Colon (tissue), 2 donors: Measurements from ENCODE around the gene MYRIP.
"Not testable (repeated sequence)": the region's sequence is repeated elsewhere in the genome, so short reads cannot be mapped to it uniquely, and the experiment has no call there.

Experiments
- FAIRE-seq: peaks from 2 replicates; lab custom pipeline; 2012; peaks lifted over from hg19 to GRCh38; lab: Jason Lieb, UNC
- donor health status: control.
- donor health status: control.

The MYRIP gene

GRCh38 chr3:40083066-40083465 lies 273.7 kb downstream of the MYRIP start:
- no peak for FAIRE-seq

GRCh38 chr3:40084424-40084823 lies 275.0 kb downstream of the MYRIP start:
- FAIRE-seq, result not testable (repeated sequence)

GRCh38 chr3:40086890-40087883 lies 277.8 kb downstream of the MYRIP start:
- FAIRE-seq, result no peak

GRCh38 chr3:40088527-40089170 lies 279.2 kb downstream of the MYRIP start:
- no peak for FAIRE-seq

- no peak for FAIRE-seq
Measured at GRCh38 chr3:40096661-40097111, 287.3 kb downstream of the MYRIP start.

GRCh38 chr3:40097131-40098117 lies 288.0 kb downstream of the MYRIP start:
- FAIRE-seq, result no peak

- FAIRE-seq, result no peak
Measured at GRCh38 chr3:40098261-40098759, 288.9 kb downstream of the MYRIP start.

- no peak for FAIRE-seq
Measured at GRCh38 chr3:40099871-40100270, 290.5 kb downstream of the MYRIP start.

- FAIRE-seq, result no peak
Measured at GRCh38 chr3:40102182-40102581, 292.8 kb downstream of the MYRIP start.

GRCh38 chr3:40103829-40104228 lies 294.4 kb downstream of the MYRIP start:
- FAIRE-seq, result no peak

- no peak for FAIRE-seq
Measured at GRCh38 chr3:40104441-40104840, 295.0 kb downstream of the MYRIP start.

GRCh38 chr3:40108643-40109042 lies 299.2 kb downstream of the MYRIP start:
- no peak for FAIRE-seq

GRCh38 chr3:40109641-40110490 lies 300.5 kb downstream of the MYRIP start:
- FAIRE-seq, result no peak

- FAIRE-seq, result no peak
Measured at GRCh38 chr3:40116478-40117177, 307.2 kb downstream of the MYRIP start.

GRCh38 chr3:40118091-40118490 lies 308.7 kb downstream of the MYRIP start:
- FAIRE-seq, result no peak

- no peak for FAIRE-seq
Measured at GRCh38 chr3:40120067-40120692, 310.8 kb downstream of the MYRIP start.

- no peak for FAIRE-seq
Measured at GRCh38 chr3:40120806-40121205, 311.4 kb downstream of the MYRIP start.

- no peak for FAIRE-seq
Measured at GRCh38 chr3:40124918-40125317, 315.5 kb downstream of the MYRIP start.

- FAIRE-seq, result no peak
Measured at GRCh38 chr3:40128166-40128565, 318.8 kb downstream of the MYRIP start.

GRCh38 chr3:40129510-40129909 lies 320.1 kb downstream of the MYRIP start:
- no peak for FAIRE-seq
